Fibroblast of lung (primary cell): Measurements from ENCODE around the gene AFAP1L1. TPM values are rescaled to one million over a fixed set of nuclear protein-coding genes. Genes with fewer than 3 reads are reported as not detected.

Experiments used
- DNase-seq, 2 donors: peaks; one replicate each; pipeline versions ENCODE4 v3.0.0 to v3.0.0-alpha.2; 2010; ENCODE audit warnings: low read depth in 2 of 2
- H2AFZ ChIP-seq: 2 replicates; pipeline ENCODE4 v1.5.1; 2012; ENCODE audit warnings: low read length, control low read depth, inconsistent platforms
- H3K27ac ChIP-seq: 2 replicates; pipeline ENCODE4 v1.5.1; 2011; ENCODE audit warnings: low read length, control low read depth; ENCODE audit not compliant: insufficient read depth
- H3K27me3 ChIP-seq: 2 replicates; pipeline ENCODE4 v1.5.1; 2011; ENCODE audit warnings: mild to moderate bottlenecking, low read length; ENCODE audit not compliant: control insufficient read depth, insufficient read depth
- H3K36me3 ChIP-seq: 2 replicates; pipeline ENCODE4 v1.5.1; 2011; ENCODE audit warnings: low read length; ENCODE audit not compliant: control insufficient read depth, insufficient read depth
- H3K4me1 ChIP-seq: 2 replicates; pipeline ENCODE4 v1.5.1; 2011; ENCODE audit warnings: low read length; ENCODE audit not compliant: control insufficient read depth, insufficient read depth; ENCODE audit errors: extremely low read depth
- H3K4me2 ChIP-seq: 2 replicates; pipeline ENCODE4 v1.5.1; 2011; ENCODE audit warnings: low read length, control low read depth; ENCODE audit not compliant: insufficient read depth; ENCODE audit errors: extremely low read depth
- H3K4me3 ChIP-seq, 4 experiments: fragments of 200-600 bp in 1 of 4; sonication (generic) in 1 of 4; replicated peaks in 1 of 4; 2 replicates each; pipeline ENCODE4 v1.5.1; 2011 to 2016; ENCODE audit warnings: low read length in 4 of 4, low read depth in 3 of 4, mild to moderate bottlenecking in 3 of 4, control low read depth in 2 of 4, inconsistent platforms in 1 of 4, mixed read lengths in 1 of 4; ENCODE audit not compliant: insufficient read depth in 1 of 4; ENCODE audit errors: control extremely low read depth in 1 of 4
- H3K79me2 ChIP-seq: 2 replicates; pipeline ENCODE4 v1.5.1; 2012; ENCODE audit warnings: mild to moderate bottlenecking, low read length, inconsistent platforms; ENCODE audit not compliant: control insufficient read depth, insufficient read depth
- H3K9ac ChIP-seq: 2 replicates; pipeline ENCODE4 v1.5.1; 2011; ENCODE audit warnings: mild to moderate bottlenecking, low read length, control low read depth; ENCODE audit not compliant: insufficient read depth
- H3K9me3 ChIP-seq: 2 replicates; pipeline ENCODE4 v1.5.1; 2012; ENCODE audit warnings: low read depth, low read length; ENCODE audit not compliant: control insufficient read depth, insufficient read depth
- H4K20me1 ChIP-seq: 2 replicates; pipeline ENCODE4 v1.5.1; 2011; ENCODE audit warnings: low read length; ENCODE audit not compliant: control insufficient read depth, insufficient read depth; ENCODE audit errors: extremely low read depth
- CTCF ChIP-seq, 2 donors: IDR thresholded peaks in 1 of 2; conservative IDR thresholded peaks in 1 of 2; 1 replicate in 1 of 2; 2 replicates in 1 of 2; pipeline ENCODE4 v1.5.1; 2011 to 2012; ENCODE audit warnings: low read length in 2 of 2, control low read depth in 1 of 2, inconsistent platforms in 1 of 2, low read depth in 1 of 2, mild to moderate bottlenecking in 1 of 2
- EZH2 ChIP-seq: IDR thresholded peaks from 2 replicates; pipeline ENCODE4 v1.5.1; 2012; ENCODE audit warnings: low read length, control low read depth, mild to moderate bottlenecking; ENCODE audit errors: missing control alignments
- polyA plus RNA-seq, 2 donors: library from polyadenylated mRNA; depleted of rRNA in 1 of 2; stranded (reverse) in 1 of 2; unstranded in 1 of 2; fragments of >200 nt; gene quantifications; 2 replicates each; pipeline ENCODE4 v1.2.1, GENCODE V29; 2011 to 2012; ENCODE audit warnings: missing spikeins in 1 of 2
- total RNA-seq: library from RNA; depleted of rRNA; stranded (reverse); fragments of >200 nt; gene quantifications from 2 replicates; pipeline ENCODE4 v1.2.1, GENCODE V29; 2014

The AFAP1L1 gene
- total and polyA plus RNA-seq, 2 donors (not counting 1 experiment from before 2014, with no cell fraction given): 3.0 to 7.1 TPM

DNA sequence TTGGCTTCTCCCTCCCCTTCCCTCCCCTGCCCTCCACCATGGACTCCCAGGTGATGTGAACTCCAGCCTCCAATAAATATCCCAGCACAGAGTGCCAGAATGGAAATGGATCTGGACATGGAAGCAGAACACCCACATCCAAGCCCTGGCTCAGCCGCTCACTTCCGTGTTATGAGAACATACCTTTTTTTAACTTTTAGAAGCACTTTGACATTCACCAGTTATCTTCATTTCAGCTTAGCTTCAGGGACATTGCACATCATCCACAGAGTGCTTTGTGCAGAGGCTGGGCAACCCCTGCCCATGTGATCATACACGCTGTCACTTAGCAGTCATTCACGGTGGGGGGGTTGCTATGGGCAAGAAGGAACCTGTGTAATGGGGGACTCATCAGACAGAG lies 9.1 kb downstream of the AFAP1L1 start:
- Histone ChIP-seq H3K36me3 (no peaks in the 10 kb centered on the region), H3K79me2 (no peaks in the 10 kb centered on the region), H3K4me3 (no peak overlapping the region), H3K27ac (no peak overlapping the region), H3K4me1 (peaks cover 10% of the 10 kb centered on the region), H3K9ac (no peak overlapping the region), H3K27me3 (no peaks in the 10 kb centered on the region), H4K20me1 (no peaks in the 10 kb centered on the region), H2AFZ (no peak overlapping the region), H3K4me2 (no peak overlapping the region), H3K9me3 (no peaks in the 10 kb centered on the region)
- DNase-seq: no peak
- TF ChIP-seq CTCF (conservative IDR thresholded peaks at IDR 0.05 in 1 of 2, IDR thresholded peaks at IDR 0.05 in 1 of 2; ENCODE audit: low read depth in 1 of 2, low read length in 2 of 2) (no peak), EZH2 (no peak)

DNA sequence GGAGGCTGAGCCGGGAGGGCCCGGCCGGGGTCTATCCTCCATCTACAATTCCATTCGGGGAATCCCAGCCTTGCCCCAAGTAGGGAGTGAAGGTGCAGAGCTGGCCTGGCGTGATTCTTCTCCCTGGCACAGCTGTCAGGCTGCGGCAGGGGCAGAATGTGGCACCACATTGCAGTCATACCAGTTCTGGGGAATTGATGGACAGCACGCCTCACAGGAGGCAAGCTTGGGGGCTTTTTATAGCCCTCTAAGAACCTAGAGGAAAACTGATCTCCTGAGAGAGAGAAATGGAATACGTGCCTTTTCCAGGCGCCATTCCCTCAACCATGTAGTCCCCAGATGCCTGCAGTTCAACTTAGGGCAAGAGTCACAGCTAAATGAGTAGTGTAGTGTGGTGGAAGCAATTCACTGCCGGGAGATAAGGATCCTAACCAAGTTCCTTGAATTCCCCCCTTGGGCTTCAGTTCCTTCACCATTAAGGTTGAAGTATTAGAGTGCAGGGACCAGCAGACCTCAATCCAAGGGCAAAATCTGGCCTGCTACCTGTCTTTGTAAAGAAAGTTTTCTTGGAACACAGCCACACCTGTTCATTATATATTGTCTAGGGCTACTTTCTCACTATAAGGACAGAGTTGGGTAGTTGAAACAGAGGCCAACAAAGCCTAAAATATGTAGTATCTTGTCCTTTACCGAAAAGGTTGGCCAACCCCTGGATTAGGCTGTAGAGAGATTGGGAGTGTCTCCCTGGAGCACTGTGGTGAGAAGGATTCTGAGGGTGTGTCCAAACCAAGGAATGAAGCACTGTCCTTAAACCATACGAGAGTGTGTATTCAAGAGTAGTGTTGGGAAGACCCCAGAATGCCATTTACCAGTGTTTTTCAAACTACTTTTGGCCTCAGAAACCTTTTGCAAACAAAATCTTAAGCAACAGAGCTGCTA lies 10.6 kb downstream of the AFAP1L1 start:
- TF ChIP-seq EZH2: no peak
- no peak for TF ChIP-seq CTCF (conservative IDR thresholded peaks at IDR 0.05 in 1 of 2, IDR thresholded peaks at IDR 0.05 in 1 of 2; ENCODE audit: low read depth in 1 of 2, low read length in 2 of 2)
- no peak overlapping the region for H3K27ac ChIP-seq

GRCh38 chr5:149282966-149283332 lies 11.3 kb downstream of the AFAP1L1 start:
- Histone ChIP-seq H2AFZ (no peak overlapping the region), H3K4me1 (peaks cover 10% of the 10 kb centered on the region), H3K4me3 (no peak overlapping the region), H3K27ac (no peak overlapping the region), H3K9ac (no peak overlapping the region), H3K27me3 (no peaks in the 10 kb centered on the region), H3K36me3 (no peaks in the 10 kb centered on the region), H3K4me2 (no peak overlapping the region), H3K9me3 (no peaks in the 10 kb centered on the region), H4K20me1 (no peaks in the 10 kb centered on the region), H3K79me2 (no peaks in the 10 kb centered on the region)
- DNase-seq: no peak
- TF ChIP-seq EZH2: no peak
- no peak for TF ChIP-seq CTCF (conservative IDR thresholded peaks at IDR 0.05 in 1 of 2, IDR thresholded peaks at IDR 0.05 in 1 of 2; ENCODE audit: low read depth in 1 of 2, low read length in 2 of 2)

More for the DNA sequence above, 10.6 kb downstream of the AFAP1L1 start:
- H4K20me1 ChIP-seq: no peaks in the 10 kb centered on the region
- no peak overlapping the region for H2AFZ ChIP-seq
- H3K36me3 ChIP-seq: no peaks in the 10 kb centered on the region
- no peak overlapping the region for H3K4me2 ChIP-seq
- DNase-seq: no peak
- no peaks in the 10 kb centered on the region for H3K79me2 ChIP-seq
- H3K4me3 ChIP-seq: no peak overlapping the region
- peaks cover 10% of the 10 kb centered on the region for H3K4me1 ChIP-seq
- H3K9ac ChIP-seq: no peak overlapping the region
- no peaks in the 10 kb centered on the region for H3K9me3 ChIP-seq
- no peaks in the 10 kb centered on the region for H3K27me3 ChIP-seq
